RWPE1 (cell line): ENCODE results near the gene ZNF511.
A peak's percentile ranks its signal among the peaks of the same experiment; 100 is the strongest.

Source experiments
- CTCF ChIA-PET: fragments of 350-600 bp; sonication (Branson Sonifier 250); formaldehyde crosslinking; extraction: SDS; loops from one replicate; lab custom pipeline; 2021; lab: Yijun Ruan, JAX
- POLR2A ChIA-PET: fragments of 400-600 bp; formaldehyde crosslinking; extraction: SDS; loops from one replicate; lab custom pipeline; 2020; ENCODE audit warnings: antibody characterized with exemption; ENCODE audit not compliant: low non-redundant PET; lab: Yijun Ruan, JAX
- DNase-seq: peaks from one replicate; pipeline ENCODE4 v3.0.0; 2012; ENCODE audit warnings: low spot score
- H3K27ac ChIP-seq: fragments of 450-650 bp; 2 replicates; pipeline ENCODE4 v1.5.1; 2017
- CTCF ChIP-seq: fragments of 450-650 bp; conservative IDR thresholded peaks from 2 replicates; pipeline ENCODE4 v1.5.1; 2017; ENCODE audit warnings: low read depth, mild to moderate bottlenecking

ZNF511 gene

GRCh38 chr10:133359554-133359971, 50.8 kb downstream of the ZNF511 start:
- ChIA-PET POLR2A (interaction anchor here (0.6 kb wide), 1 partner anchor 8 kb away, joined by 7 read pairs; no protein-coding TSS in a partner anchor), CTCF (interaction anchor here (0.5 to 1.4 kb wide), 2 partner anchors 27 to 30 kb away, joined by 3 to 6 read pairs; no protein-coding TSS in a partner anchor)
- no peak for TF ChIP-seq CTCF
- peak overlapping the region; percentile 10 for H3K27ac ChIP-seq
- no peak for DNase-seq

GRCh38 chr10:133359972-133360610, 51.4 kb downstream of the ZNF511 start:
- no peak for TF ChIP-seq CTCF
- ChIA-PET CTCF (no interaction called here), POLR2A (interaction anchor here (0.6 kb wide), 1 partner anchor 9 kb away, joined by 7 read pairs; no protein-coding TSS in a partner anchor)
- peak overlapping the region; percentile 10 for H3K27ac ChIP-seq
- no peak for DNase-seq

GRCh38 chr10:133361227-133361626, 52.5 kb downstream of the ZNF511 start:
- no peak for DNase-seq
- H3K27ac ChIP-seq, result peak overlapping the region; percentile 36; the same call in 1 of the 2 replicates
- CTCF ChIA-PET, result interaction anchor here (0.6 kb wide), 1 partner anchor 16 kb away, joined by 5 read pairs; no protein-coding TSS in a partner anchor
- no peak for TF ChIP-seq CTCF
- POLR2A ChIA-PET, result interaction anchor here (1.1 to 1.6 kb wide), 2 partner anchors 12 to 78 kb away, joined by 4 to 8 read pairs; partner anchors contain the start of gene ECHS1

- ChIA-PET CTCF (no interaction called here), POLR2A (interaction anchor here (1.1 to 1.6 kb wide), 2 partner anchors 11 to 77 kb away, joined by 4 to 8 read pairs; partner anchors contain the start of gene ECHS1)
- no peak for DNase-seq
- H3K27ac ChIP-seq, result peak overlapping the region; percentile 36
- TF ChIP-seq CTCF, result no peak
These were observed 53.2 kb downstream of the ZNF511 start for GRCh38 chr10:133361773-133362441.
